GM18868 (cell line): ENCODE data around the gene IFRD2.
A peak's percentile ranks its signal among the peaks of the same experiment; 100 is the strongest.
"Not testable (repeated sequence)": the region's sequence is repeated elsewhere in the genome, so short reads cannot be mapped to it uniquely, and the experiment has no call there.

Source experiments
- ATAC-seq: cut with Tn5 transposase; IDR thresholded peaks from one replicate; pipeline ENCODE4 v1.9.1; 2021; ENCODE audit warnings: mild to moderate bottlenecking, moderate library complexity; ENCODE audit not compliant: unreplicated experiment

IFRD2 gene

GRCh38 chr3:50324351-50325112 lies 32.3 kb upstream of the IFRD2 start:
- no peak for ATAC-seq

DNA sequence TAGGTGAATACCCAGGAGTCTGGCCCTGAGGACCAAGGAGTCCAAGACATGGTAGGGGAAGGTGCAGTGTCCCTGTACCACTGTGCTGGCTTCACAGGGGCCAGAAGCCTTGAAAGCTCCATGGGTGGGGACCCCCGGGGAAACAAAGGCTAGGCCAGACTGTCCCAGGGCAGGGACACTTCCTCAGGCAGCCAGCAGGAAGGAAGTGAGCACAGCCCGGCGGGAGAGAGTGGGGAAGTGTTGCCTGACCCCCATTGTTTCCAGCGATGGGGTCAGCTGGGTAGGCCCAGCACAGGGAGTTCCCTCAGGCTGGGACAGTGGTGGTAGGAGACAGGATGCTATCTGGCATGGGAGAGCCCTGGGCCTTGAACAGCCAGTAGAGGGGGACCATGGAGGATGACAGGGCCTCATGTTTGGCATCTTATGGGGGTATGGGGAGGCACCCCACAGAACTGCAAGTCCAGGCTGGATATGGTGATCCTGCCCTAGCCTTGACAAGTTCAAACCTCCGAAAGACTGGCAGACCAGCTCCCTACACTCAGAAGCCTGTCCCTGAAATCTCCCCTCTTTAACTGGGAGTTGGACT lies 31.5 kb upstream of the IFRD2 start:
- no peak for ATAC-seq

GRCh38 chr3:50323092-50323600 lies 30.9 kb upstream of the IFRD2 start:
- no peak for ATAC-seq

GRCh38 chr3:50322386-50323091 lies 30.3 kb upstream of the IFRD2 start, which contains the start of gene HYAL2:
TSS of gene HYAL2 (minus strand) at chr3:50322745. CDS start at chr3:50320489, 2,256 bp downstream.
- ATAC-seq: no peak

GRCh38 chr3:50322115-50322385 lies 29.8 kb upstream of the IFRD2 start:
- ATAC-seq: no peak

DNA sequence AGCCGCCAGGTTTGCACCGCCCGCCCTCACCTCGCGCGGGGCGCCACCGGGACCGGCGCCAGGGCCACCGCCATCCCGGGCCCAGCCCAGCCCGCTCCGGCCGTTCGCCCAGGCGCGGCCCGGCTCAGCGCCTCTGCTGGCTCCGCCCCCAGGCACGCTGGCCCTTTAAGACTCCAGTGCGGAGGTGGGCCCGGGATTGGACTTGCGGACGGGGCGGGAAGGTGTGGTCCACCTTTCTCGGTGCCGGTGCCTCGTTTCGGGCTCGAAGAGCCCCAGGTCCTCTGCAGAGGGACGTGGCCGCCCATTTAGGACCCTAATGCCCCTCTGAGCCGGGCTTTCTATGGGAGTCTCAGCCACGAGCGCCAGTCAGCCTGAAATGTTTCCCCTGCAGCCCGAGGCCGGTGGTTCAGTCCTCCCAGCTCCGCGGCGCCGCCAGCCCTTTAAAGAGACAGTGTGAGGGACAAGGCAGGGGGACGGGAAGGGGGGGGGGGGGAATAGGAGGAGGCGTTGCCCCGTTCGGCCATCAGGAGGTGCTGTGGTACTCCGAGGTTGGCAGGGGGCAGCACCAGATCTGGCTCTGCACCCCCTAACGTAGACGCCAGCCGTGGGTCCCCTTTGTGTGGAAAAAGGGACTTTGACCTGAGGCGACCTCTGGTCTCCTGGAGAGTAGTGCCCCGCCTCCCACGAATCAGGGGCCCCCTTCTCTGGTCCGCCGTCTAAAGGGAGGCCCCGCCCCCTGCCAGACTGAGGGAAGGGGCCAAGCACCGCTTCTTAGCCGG lies 29.3 kb upstream of the IFRD2 start:
- peak; percentile 80 for ATAC-seq

GRCh38 chr3:50320853-50321335 lies 28.7 kb upstream of the IFRD2 start:
- peak; percentile 46 for ATAC-seq

DNA sequence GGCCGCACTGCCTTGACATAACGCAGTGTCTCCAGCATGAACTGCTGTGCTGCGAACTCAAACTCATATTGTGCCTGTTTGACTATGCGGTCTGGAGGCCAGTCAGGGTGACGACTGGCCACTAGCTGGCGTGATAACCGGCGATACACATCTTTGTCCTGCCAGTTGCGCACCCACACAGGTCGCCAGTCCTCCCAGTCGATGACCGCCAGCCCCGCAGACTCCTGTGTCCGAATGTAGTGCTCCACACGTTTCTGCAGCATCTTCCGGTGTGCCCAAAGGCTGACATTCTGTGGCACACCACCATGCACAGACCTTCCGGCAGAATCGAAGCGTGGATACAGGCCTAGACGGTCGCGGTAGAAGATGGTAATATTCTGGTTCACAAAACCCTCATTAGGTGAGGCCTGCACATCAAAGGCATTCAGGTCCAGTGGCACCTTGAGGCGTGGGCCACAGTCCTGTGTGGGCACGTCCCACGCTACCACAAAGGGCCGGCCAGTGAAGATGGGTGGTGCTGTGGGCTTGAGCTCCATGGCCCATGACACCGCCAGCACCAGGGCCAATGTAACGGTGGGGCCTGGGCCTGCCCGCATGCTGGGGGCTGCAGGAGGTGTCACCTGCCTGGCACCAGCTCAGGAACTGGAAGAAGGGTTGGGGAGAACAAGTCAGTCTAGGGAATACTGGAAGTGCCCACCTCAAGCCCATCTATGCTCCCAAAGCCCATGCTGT lies 27.8 kb upstream of the IFRD2 start:
- no peak for ATAC-seq

GRCh38 chr3:50319181-50319893 lies 27.1 kb upstream of the IFRD2 start:
- ATAC-seq: no peak

GRCh38 chr3:50318615-50319014 lies 26.4 kb upstream of the IFRD2 start:
- ATAC-seq: no peak

DNA sequence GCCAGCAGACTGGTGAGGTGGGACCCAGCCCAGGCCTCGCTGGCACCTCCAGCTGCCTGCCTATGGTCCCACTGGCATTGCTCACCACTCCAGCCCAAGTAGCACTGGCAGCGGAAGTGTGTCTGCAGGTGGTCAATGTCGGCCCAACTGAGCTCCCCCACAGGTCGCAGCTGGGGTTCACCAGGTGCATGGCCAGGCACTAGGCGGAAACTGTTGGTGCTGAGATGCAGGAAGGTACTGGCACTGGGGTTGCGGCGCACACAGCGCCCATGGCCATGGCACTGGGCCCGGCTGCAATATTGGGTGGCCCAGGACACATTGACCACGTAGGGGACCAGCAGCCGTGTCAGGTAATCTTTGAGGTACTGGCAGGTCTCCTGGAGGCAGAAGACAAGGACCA lies 25.9 kb upstream of the IFRD2 start:
- no peak for ATAC-seq

DNA sequence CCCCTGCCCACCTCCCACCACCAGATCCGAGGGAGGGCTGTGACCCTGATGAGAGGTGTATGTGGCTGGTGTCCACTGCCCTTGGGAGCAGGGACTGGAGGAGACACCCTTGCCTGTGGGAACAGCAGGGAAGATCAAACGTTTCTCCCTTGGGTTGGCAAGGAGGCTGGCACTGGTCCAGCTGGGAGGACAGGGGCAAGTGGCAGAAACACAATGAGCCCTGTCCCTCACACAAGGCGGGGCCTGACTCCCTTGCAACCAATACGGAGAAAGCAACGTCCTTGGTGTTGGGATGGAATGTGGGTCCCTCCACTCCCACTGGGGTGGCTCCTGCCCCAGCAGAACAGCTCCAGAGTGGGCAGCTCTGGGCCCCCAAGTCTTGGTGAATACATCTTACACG lies 25.1 kb upstream of the IFRD2 start:
- ATAC-seq: no peak

GRCh38 chr3:50316657-50317242 lies 24.5 kb upstream of the IFRD2 start:
- ATAC-seq: no peak

DNA sequence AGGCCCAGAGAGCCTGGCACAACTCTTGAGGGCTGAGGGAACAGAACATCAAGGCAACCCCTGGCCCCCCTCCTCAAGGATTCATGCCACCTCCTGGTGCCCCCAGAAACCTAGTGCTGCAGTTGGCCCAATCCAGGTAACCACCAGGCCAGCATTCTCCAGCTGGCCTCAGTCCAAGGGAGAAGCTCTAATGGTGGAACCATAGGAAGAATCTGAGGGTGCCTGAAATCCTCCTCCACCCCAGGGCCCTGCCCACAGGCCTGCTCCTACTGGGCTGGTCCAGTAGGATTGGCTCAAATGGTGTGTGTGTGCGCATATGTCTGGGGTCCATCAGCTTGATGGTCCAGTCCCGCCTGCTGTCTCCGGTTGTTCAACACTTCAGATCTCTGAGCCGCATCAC lies 22.6 kb upstream of the IFRD2 start:
- no peak for ATAC-seq

DNA sequence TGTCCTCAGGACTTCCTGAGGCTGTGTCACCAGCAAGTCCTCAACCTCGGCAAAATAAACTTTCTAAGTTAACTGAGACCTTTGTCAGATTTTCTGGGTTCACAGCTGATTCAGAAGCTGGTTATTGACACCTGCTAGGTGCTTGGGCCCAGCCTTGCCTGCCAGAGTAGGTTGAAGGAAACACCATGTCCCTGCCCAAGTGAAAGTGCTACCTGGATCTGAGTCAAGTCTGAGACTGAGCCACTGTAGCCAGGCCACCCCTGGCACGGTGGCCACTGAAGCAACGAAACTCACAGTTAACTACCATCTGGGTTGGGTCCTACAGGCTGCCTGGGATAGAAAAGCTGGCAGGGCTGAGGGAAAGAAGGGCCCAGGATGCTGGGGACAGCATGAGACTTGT lies 22.1 kb upstream of the IFRD2 start:
- ATAC-seq: no peak

GRCh38 chr3:50312041-50312440 lies 19.8 kb upstream of the IFRD2 start:
- ATAC-seq: not testable (repeated sequence)

DNA sequence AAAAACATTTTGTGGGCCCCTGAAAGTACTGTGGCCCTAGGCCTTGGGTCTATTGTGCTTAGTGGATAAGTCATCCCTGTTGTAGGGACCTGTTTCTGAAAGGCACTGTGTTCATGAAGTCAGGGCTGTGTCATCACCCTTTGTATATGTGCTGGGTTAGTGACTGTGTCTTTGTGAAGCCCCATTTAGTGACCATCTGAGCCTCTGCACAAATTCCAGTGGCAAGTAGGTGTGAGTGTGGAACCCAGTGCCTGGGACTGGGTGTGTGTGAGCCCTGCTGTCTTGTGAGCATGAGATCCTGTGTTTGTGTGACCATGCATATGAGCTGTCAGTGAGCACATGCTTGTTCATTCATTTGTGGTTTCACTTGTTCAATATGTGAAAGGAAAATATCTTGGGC lies 12.4 kb upstream of the IFRD2 start:
- no peak for ATAC-seq

DNA sequence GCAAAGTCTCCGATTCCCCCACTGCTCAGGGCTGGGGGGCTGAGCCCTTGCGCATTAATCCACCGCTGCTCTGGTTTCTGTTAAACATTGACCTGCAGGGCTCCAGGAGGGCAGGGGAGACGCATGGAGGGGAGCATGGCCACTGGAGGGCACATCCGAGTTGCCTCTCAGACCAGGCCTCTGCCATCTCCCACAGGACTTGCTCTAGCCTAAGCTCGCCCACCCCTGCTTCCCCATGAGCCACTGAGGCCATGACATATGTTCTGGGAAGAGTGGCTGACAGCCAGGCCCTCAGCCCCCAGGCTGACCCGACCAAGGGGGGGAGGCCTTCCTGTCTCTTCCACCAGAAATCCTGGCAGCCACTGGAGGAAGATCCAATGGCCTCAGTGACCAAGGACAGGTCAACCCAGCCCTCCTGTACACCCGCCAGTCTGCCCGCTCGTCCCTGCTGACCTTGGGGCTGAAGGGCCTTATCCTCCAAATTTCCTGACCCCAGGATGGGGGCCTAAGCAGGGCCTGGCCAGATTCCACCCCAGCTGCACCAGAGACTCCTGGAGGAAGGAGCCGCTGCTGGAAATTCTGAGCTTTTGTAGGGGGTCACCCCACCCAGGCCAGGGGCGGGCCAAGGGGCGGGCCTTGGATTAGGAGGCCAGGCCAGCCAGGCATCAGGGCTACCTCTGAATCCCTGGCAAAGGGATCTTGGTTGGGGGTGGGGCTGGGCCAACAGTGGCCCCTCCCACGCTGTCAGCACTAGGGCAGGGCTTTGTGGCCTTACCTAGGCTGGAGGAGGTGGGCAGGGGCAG lies 11.0 kb upstream of the IFRD2 start, which contains the start of gene HYAL1:
TSS of gene HYAL1 (minus strand) at position 562 of the 803 bp plus-strand sequence. CDS start 618 bp downstream, outside the sequence.
- ATAC-seq: no peak
